Mononuclear cell (primary cell): ENCODE data around the gene GAGE12G. TPM values are rescaled to one million over a fixed set of nuclear protein-coding genes. Genes with fewer than 3 reads are reported as not detected.

ENCODE experiments used
- total RNA-seq: library from RNA; depleted of rRNA; stranded (reverse); fragments of >200 nt; gene quantifications from one replicate; pipeline ENCODE4 v1.2.3, GENCODE V29; 2012

The GAGE12G gene
- total RNA-seq, 1 donor, result not detected

Other genes starting within 250 kb of the GAGE12G start
- not detected for gene GAGE12J, start 248.4 kb upstream of the GAGE12G start, total RNA-seq
- gene GAGE13, start 238.8 kb upstream of the GAGE12G start, total RNA-seq, result not detected
- not detected for gene GAGE12C, start 38.2 kb upstream of the GAGE12G start, total RNA-seq
- gene GAGE12D, start 28.7 kb upstream of the GAGE12G start, total RNA-seq, result not detected
- gene GAGE12E, start 19.1 kb upstream of the GAGE12G start, total RNA-seq, result not detected
- not detected for gene GAGE12F, start 9.6 kb upstream of the GAGE12G start, total RNA-seq
- not detected for gene GAGE12H, start 9.5 kb downstream of the GAGE12G start, total RNA-seq
- gene GAGE2A, start 19.1 kb downstream of the GAGE12G start, total RNA-seq, result not detected
- 0.10 TPM for gene GAGE1, start 28.6 kb downstream of the GAGE12G start, total RNA-seq
- gene PAGE1, start 125.6 kb downstream of the GAGE12G start, total RNA-seq, result not detected